Naive thymus-derived CD4-positive, alpha-beta T cell (primary cell): ENCODE data around the gene LAPTM5. TPM values are rescaled to one million over a fixed set of nuclear protein-coding genes. Genes with fewer than 3 reads are reported as not detected.
A peak's percentile ranks its signal among the peaks of the same experiment; 100 is the strongest.

Source experiments
- ATAC-seq: fragments of 150-1000 bp; cut with Tn5 transposase; 2 replicates; pipeline ENCODE4 v1.10.0; 2021; ENCODE audit warnings: mild to moderate bottlenecking, moderate library complexity
- CTCF ChIA-PET: fragments of 350-600 bp; sonication (Branson Sonifier 250); formaldehyde crosslinking; loops from one replicate; lab custom pipeline; 2021; ENCODE audit warnings: antibody characterized with exemption; lab: Charles Lee
- POLR2A ChIA-PET: fragments of 350-600 bp; sonication (Branson Sonifier 250); formaldehyde crosslinking; loops from one replicate; lab custom pipeline; 2021; ENCODE audit warnings: antibody characterized with exemption, inconsistent platforms; lab: Charles Lee
- DNase-seq, 9 donors: peaks; one replicate each; pipeline versions ENCODE4 v3.0.0 to v3.0.0-alpha.2; 2020 to 2022; ENCODE audit warnings: mixed read lengths in 1 of 9
- H3K27ac ChIP-seq: one replicate; pipeline ENCODE4 v1.7.0; 2013; ENCODE audit warnings: mild to moderate bottlenecking, low read depth, low read length, moderate library complexity
- H3K27me3 ChIP-seq, 2 donors: one replicate each; pipeline ENCODE4 v1.7.0; 2013; ENCODE audit warnings: low read length in 2 of 2, mild to moderate bottlenecking in 2 of 2, moderate library complexity in 2 of 2; ENCODE audit not compliant: control insufficient read depth in 2 of 2, insufficient read depth in 2 of 2
- H3K36me3 ChIP-seq, 3 experiments: 1 replicate in 2 of 3; 2 replicates in 1 of 3; pipeline ENCODE4 v1.7.0; 2013; ENCODE audit warnings: low read length in 3 of 3, mild to moderate bottlenecking in 3 of 3, moderate library complexity in 1 of 3; ENCODE audit not compliant: insufficient read depth in 3 of 3, control insufficient read depth in 2 of 3
- H3K4me1 ChIP-seq, 2 donors: one replicate each; pipeline ENCODE4 v1.7.0; 2013; ENCODE audit warnings: low read length in 2 of 2, mild to moderate bottlenecking in 2 of 2, moderate library complexity in 1 of 2; ENCODE audit not compliant: control insufficient read depth in 2 of 2, insufficient read depth in 2 of 2
- H3K4me3 ChIP-seq: 2 replicates; pipeline ENCODE4 v1.7.0; 2013; ENCODE audit warnings: mild to moderate bottlenecking, low read length
- H3K9me3 ChIP-seq, 3 experiments: 1 replicate in 2 of 3; 2 replicates in 1 of 3; pipeline ENCODE4 v1.7.0; 2013; ENCODE audit warnings: low read length in 3 of 3; ENCODE audit not compliant: control insufficient read depth in 2 of 3
- H3K27ac Mint-ChIP-seq, 9 donors: one replicate each; pipeline ENCODE4 v1.8.0; 2020 to 2022; ENCODE audit warnings: mixed read lengths in 9 of 9, mild to moderate bottlenecking in 8 of 9, moderate library complexity in 5 of 9, inconsistent platforms in 2 of 9
- H3K27me3 Mint-ChIP-seq, 5 donors: one replicate each; pipeline ENCODE4 v1.8.0; 2021 to 2022; ENCODE audit warnings: mixed read lengths in 5 of 5, mild to moderate bottlenecking in 1 of 5
- H3K36me3 Mint-ChIP-seq, 5 donors: one replicate each; pipeline ENCODE4 v1.8.0; 2020 to 2022; ENCODE audit warnings: mixed read lengths in 5 of 5, mild to moderate bottlenecking in 3 of 5, inconsistent platforms in 1 of 5
- H3K4me1 Mint-ChIP-seq, 7 donors: one replicate each; pipeline ENCODE4 v1.8.0; 2020 to 2022; ENCODE audit warnings: mixed read lengths in 7 of 7, mild to moderate bottlenecking in 3 of 7, inconsistent platforms in 1 of 7
- H3K4me3 Mint-ChIP-seq, 10 donors: one replicate each; pipeline ENCODE4 v1.8.0; 2020 to 2022; ENCODE audit warnings: mild to moderate bottlenecking in 10 of 10, mixed read lengths in 10 of 10, moderate library complexity in 6 of 10, inconsistent platforms in 2 of 10
- H3K9me3 Mint-ChIP-seq, 11 donors: one replicate each; pipeline ENCODE4 v1.8.0; 2020 to 2022; ENCODE audit warnings: mixed read lengths in 11 of 11, mild to moderate bottlenecking in 4 of 11, inconsistent platforms in 1 of 11, moderate library complexity in 1 of 11
- intact Hi-C, 2 donors: fragments of 100-400 bp; cut with micrococcal nuclease; formaldehyde crosslinking; loops; one replicate each; pipeline ENCODE4 v1.15.1; 2023
- polyA plus RNA-seq, 2 donors: library from polyadenylated mRNA; unstranded; fragments of 300-500 nt; fragmentation: Illumina TruSeq; gene quantifications; one replicate each; pipeline ENCODE4 v1.2.3, GENCODE V29; 2021
- total RNA-seq, 6 experiments: library from RNA in 5 of 6; stranded (reverse) in 5 of 6; gene quantifications; 1 replicate in 5 of 6; 2 replicates in 1 of 6; pipeline ENCODE4 v1.2.3 and lab custom pipeline; 2021 to 2026

The LAPTM5 gene
- total and polyA plus RNA-seq, 7 experiments from 2014 or later: 464 to 783 (median 575) TPM

DNA sequence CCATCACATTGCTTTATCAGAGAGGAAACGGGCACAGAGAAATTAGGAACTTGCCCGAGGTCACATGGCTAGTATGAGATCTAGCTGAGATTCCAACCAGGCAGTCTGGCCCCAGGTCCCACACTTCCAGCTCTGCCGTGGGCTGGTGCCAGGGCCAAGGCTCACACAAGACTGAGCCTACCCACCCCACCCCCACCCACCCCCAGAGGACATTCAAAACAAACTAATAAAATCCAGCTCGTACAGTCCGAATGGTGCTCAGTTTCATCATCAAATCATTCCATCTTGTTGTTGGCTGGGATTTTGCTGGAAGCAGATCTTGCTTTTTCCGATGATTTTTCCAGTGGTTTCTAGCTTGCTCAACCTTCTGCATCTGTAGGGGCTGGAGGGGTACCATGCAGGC is 62.1 kb downstream of the LAPTM5 start:
- peaks cover 0 to 6% (median 2%) of the 10 kb centered on the region in 5 donors for H3K27me3 Mint-ChIP-seq
- H3K9me3 Mint-ChIP-seq: peaks cover 0 to 2% (median 0%) of the 10 kb centered on the region in 11 donors
- H3K36me3 Mint-ChIP-seq: no peaks in the 10 kb centered on the region
- H3K4me3 Mint-ChIP-seq: no peak overlapping the region
- intact Hi-C loops: no loop called here
- DNase-seq: no peak
- ATAC-seq: no peak
- Histone ChIP-seq H3K4me3 (no peak overlapping the region), H3K36me3 (no peaks in the 10 kb centered on the region), H3K27me3 (peaks cover 0 to 4% of the 10 kb centered on the region in 2 donors), H3K9me3 (no peaks in the 10 kb centered on the region), H3K4me1 (no peaks in the 10 kb centered on the region), H3K27ac (no peak overlapping the region)
- peaks cover 0 to 9% (median 5%) of the 10 kb centered on the region in 7 donors for H3K4me1 Mint-ChIP-seq
- H3K27ac Mint-ChIP-seq: no peak overlapping the region
- POLR2A ChIA-PET: no interaction called here
- CTCF ChIA-PET: no interaction called here

DNA sequence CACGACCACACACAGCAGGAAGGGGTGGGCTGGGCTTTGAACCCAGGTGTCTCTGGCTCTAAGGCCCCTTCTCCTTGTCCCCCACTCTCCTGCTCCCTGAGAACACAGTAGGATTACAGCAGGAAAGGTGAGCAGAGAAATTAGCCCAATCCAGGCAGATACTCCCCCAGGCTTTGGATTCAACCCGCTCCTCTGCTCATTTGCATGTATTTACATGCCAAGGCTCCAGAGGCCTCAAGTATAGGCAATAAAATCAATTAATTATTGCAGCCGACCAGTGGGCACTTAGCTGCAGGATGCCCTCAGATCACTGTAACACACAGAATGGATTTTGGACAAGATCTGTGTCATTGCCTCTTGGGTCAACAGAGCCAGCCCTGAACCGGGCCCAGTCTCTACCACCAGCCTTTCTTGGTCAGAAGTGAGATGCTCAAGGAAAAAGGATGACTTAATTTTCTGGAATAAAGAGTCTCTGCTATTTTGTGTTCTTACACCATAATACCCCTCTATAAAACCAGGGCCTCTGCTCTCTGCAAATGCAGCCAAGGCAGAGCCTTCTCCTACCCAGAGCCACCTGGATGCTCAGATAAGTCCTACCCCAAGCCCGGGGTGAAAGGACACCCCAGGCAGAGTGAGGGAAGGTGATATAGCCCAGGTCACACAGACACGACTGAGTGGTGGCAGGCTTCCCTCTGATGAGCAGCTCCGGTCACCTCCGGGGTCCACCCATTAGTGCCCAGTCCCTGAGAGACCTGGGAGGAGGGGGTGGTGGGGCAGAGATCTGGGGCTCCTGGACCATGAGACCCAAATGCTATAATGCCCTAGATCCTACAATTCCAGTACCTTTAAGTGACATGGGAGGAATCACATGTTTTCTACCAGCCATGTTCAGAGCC is 63.0 kb downstream of the LAPTM5 start:
- ChIA-PET POLR2A (no interaction called here), CTCF (no interaction called here)
- H3K9me3 Mint-ChIP-seq: peaks cover 0 to 2% (median 0%) of the 10 kb centered on the region in 11 donors
- no peaks in the 10 kb centered on the region for H3K36me3 Mint-ChIP-seq
- H3K4me3 Mint-ChIP-seq: no peak overlapping the region
- Histone ChIP-seq H3K9me3 (no peaks in the 10 kb centered on the region), H3K27me3 (peaks cover 0 to under 1% of the 10 kb centered on the region in 2 donors), H3K4me3 (no peak overlapping the region), H3K4me1 (no peaks in the 10 kb centered on the region), H3K36me3 (no peaks in the 10 kb centered on the region), H3K27ac (no peak overlapping the region)
- peaks cover 0 to 13% (median 5%) of the 10 kb centered on the region in 7 donors for H3K4me1 Mint-ChIP-seq
- peaks cover 0 to 6% (median 4%) of the 10 kb centered on the region in 5 donors for H3K27me3 Mint-ChIP-seq
- no peak for ATAC-seq
- no peak for DNase-seq
- intact Hi-C loops: no loop called here
- H3K27ac Mint-ChIP-seq: no peak overlapping the region

DNA sequence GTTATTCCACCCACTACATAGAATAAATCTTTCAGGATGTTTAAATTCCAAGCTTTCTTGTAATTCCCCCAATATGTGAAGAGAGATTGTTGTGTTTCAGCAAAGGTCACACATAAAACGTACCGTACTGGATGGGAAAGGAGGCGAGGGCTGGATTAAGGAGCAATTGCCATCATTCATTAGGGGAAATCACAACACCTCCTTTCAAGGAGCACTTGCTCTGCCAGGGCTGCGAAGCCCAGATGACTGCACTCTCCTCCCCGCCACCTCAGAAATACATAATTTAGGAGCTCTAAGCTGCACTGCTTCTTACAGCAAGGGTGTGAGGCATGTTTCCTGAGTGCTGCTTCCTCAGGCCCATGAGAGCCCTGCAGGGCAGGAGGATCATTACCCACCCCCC is 63.8 kb downstream of the LAPTM5 start:
- ATAC-seq (no peak), DNase-seq (no peak)
- H3K27me3 ChIP-seq: no peaks in the 10 kb centered on the region
- CTCF ChIA-PET: no interaction called here
- intact Hi-C loops: no loop called here
- Mint-ChIP-seq H3K4me3 (no peak overlapping the region), H3K36me3 (no peaks in the 10 kb centered on the region), H3K27ac (no peak overlapping the region), H3K4me1 (peaks cover 0 to 13% (median 5%) of the 10 kb centered on the region in 7 donors), H3K27me3 (peaks cover 0 to 7% (median 6%) of the 10 kb centered on the region in 5 donors), H3K9me3 (peaks cover 0 to 2% (median 0%) of the 10 kb centered on the region in 11 donors)
- H3K27ac ChIP-seq: no peak overlapping the region
- H3K36me3 ChIP-seq: no peaks in the 10 kb centered on the region
- no peaks in the 10 kb centered on the region for H3K9me3 ChIP-seq
- POLR2A ChIA-PET: no interaction called here
- H3K4me1 ChIP-seq: no peaks in the 10 kb centered on the region
- no peak overlapping the region for H3K4me3 ChIP-seq

DNA sequence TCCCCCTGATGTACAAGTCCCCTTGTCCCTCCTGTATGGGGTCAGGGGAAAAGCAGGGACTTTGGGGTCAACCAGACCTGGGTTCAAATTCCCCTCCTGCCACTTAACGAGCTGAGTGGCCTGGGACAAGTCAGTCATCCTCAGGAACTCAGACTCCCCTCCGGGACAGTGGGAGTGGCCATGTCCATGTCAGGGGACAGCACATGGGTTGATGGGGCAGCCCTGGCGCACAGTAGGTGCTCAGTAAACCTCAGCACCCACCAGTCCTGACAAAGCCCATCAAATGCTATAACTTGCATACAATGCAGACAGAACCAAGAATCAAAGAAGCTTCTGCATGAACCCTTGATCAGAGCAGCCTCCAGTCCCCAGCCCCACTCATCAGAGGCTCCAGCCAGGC is 64.2 kb downstream of the LAPTM5 start:
- H3K4me3 Mint-ChIP-seq: no peak overlapping the region
- ChIA-PET CTCF (no interaction called here), POLR2A (no interaction called here)
- H3K4me3 ChIP-seq: no peak overlapping the region
- intact Hi-C loops: no loop called here
- H3K36me3 ChIP-seq: no peaks in the 10 kb centered on the region
- H3K9me3 Mint-ChIP-seq: peaks cover 0 to 2% (median 0%) of the 10 kb centered on the region in 11 donors
- ATAC-seq: no peak
- H3K27me3 ChIP-seq: no peaks in the 10 kb centered on the region
- no peaks in the 10 kb centered on the region for H3K9me3 ChIP-seq
- H3K4me1 Mint-ChIP-seq: peaks cover 0 to 13% (median 5%) of the 10 kb centered on the region in 7 donors
- no peaks in the 10 kb centered on the region for H3K4me1 ChIP-seq
- H3K36me3 Mint-ChIP-seq: no peaks in the 10 kb centered on the region
- no peak overlapping the region for H3K27ac Mint-ChIP-seq
- no peak overlapping the region for H3K27ac ChIP-seq
- no peak for DNase-seq
- H3K27me3 Mint-ChIP-seq: peaks cover 0 to 9% (median 6%) of the 10 kb centered on the region in 5 donors

DNA sequence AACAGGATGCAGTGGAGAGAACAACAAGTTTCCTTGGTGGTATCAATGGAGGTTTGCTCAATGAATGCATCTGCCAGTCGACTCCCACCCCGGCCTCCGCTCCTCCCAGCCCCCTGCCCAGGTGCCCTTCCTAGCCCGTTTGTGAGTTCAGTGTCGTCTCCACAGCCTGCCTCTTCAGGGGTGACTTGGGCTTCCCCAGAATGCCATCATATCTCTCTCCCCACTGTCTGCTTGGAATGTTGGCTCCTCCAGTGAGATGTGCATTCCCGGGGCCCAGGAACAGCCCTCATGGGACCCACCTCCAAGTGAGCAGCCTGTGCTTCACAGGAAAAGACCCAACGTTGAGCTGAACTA is 64.6 kb downstream of the LAPTM5 start:
- ChIA-PET CTCF (no interaction called here), POLR2A (no interaction called here)
- H3K4me1 ChIP-seq: no peaks in the 10 kb centered on the region
- H3K36me3 ChIP-seq: no peaks in the 10 kb centered on the region
- no peaks in the 10 kb centered on the region for H3K27me3 ChIP-seq
- no peak overlapping the region for H3K4me3 Mint-ChIP-seq
- intact Hi-C loops: no loop called here
- DNase-seq (no peak), ATAC-seq (no peak)
- H3K27ac Mint-ChIP-seq: peak overlapping the region in 1 of 9 donors; percentile 55
- H3K27ac ChIP-seq: no peak overlapping the region
- H3K4me1 Mint-ChIP-seq: peaks cover 0 to 13% (median 5%) of the 10 kb centered on the region in 7 donors
- peaks cover 0 to 2% (median 0%) of the 10 kb centered on the region in 11 donors for H3K9me3 Mint-ChIP-seq
- no peaks in the 10 kb centered on the region for H3K9me3 ChIP-seq
- H3K27me3 Mint-ChIP-seq: peaks cover 0 to 12% (median 6%) of the 10 kb centered on the region in 5 donors
- no peaks in the 10 kb centered on the region for H3K36me3 Mint-ChIP-seq
- no peak overlapping the region for H3K4me3 ChIP-seq

DNA sequence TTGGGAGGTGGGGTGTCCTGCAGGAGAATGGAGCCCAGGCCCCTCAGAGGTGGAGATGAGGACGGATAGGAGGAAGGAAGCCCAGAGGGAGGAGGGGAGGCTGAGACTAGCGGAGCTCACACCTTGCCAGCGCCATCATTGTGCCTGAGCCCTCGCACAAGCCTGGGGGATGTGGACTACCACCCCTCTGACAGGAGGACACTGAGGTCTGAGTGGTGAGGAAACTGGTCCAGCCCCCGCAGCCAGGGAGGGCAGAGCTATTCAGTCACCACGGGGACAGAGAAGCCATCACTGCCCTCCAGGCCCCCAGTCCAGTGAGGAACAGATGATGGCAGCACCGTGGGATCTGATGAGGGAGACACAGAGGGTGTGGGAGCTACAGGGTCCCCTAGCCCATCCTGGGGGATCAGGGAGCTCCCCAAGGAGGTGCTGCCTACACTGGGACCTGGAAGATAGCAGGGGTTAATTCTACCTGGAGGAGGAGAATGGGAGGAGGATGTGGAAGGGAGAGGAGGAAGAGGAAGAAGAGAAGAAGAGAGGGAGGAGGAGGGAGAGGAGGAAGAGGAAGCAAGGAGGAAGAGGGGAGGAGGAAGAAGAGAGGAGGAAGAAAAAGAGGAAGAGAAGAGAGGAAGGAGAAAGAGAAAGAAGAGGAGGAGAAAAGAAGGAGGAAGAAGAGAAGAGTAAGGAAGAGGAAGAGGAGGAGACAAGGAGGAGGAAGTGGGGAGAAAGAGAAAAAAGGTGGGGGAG is 65.2 kb downstream of the LAPTM5 start:
- Mint-ChIP-seq H3K27ac (no peak overlapping the region), H3K4me1 (peaks cover 0 to 13% (median 5%) of the 10 kb centered on the region in 7 donors), H3K27me3 (peaks cover 0 to 17% (median 6%) of the 10 kb centered on the region in 5 donors), H3K4me3 (no peak overlapping the region), H3K9me3 (peaks cover 0 to 2% (median 0%) of the 10 kb centered on the region in 11 donors), H3K36me3 (no peaks in the 10 kb centered on the region)
- CTCF ChIA-PET: no interaction called here
- Histone ChIP-seq H3K4me1 (no peaks in the 10 kb centered on the region), H3K27ac (no peak overlapping the region), H3K36me3 (no peaks in the 10 kb centered on the region), H3K4me3 (no peak overlapping the region), H3K27me3 (no peaks in the 10 kb centered on the region), H3K9me3 (no peaks in the 10 kb centered on the region)
- DNase-seq (no peak), ATAC-seq (no peak)
- POLR2A ChIA-PET: no interaction called here
- intact Hi-C loops: no loop called here
